SJSA1 (cell line): ENCODE results near the gene PAQR4. TPM values are rescaled to one million over a fixed set of nuclear protein-coding genes. Genes with fewer than 3 reads are reported as not detected.
"Not testable (repeated sequence)": the region's sequence is repeated elsewhere in the genome, so short reads cannot be mapped to it uniquely, and the experiment has no call there.

Experiments
- DNase-seq, 2 experiments: peaks; one replicate each; pipeline ENCODE4 v3.0.0-alpha.2; 2015 to 2020; ENCODE audit warnings: low spot score in 2 of 2, low read depth in 1 of 2
- H3K27ac ChIP-seq: fragments of 250-450 bp; sonication (Bioruptor Pico); 2 replicates; pipeline ENCODE4 v1.5.1; 2020; ENCODE audit warnings: mild to moderate bottlenecking, moderate library complexity
- H3K27me3 ChIP-seq: fragments of 250-450 bp; sonication (Bioruptor Pico); replicated peaks from 2 replicates; pipeline ENCODE4 v1.5.1; 2020; ENCODE audit warnings: mild to moderate bottlenecking, moderate library complexity
- H3K36me3 ChIP-seq: fragments of 250-450 bp; sonication (Bioruptor Pico); 2 replicates; pipeline ENCODE4 v1.5.1; 2020; ENCODE audit warnings: mild to moderate bottlenecking
- H3K4me1 ChIP-seq: fragments of 250-450 bp; sonication (Bioruptor Pico); replicated peaks from 2 replicates; pipeline ENCODE4 v1.6.1; 2021; ENCODE audit warnings: mild to moderate bottlenecking
- H3K4me3 ChIP-seq: fragments of 250-450 bp; sonication (Bioruptor Pico); 2 replicates; pipeline ENCODE4 v1.5.1; 2020; ENCODE audit warnings: mild to moderate bottlenecking
- H3K9me3 ChIP-seq: fragments of 250-450 bp; sonication (Bioruptor Pico); replicated peaks from 2 replicates; pipeline ENCODE4 v1.5.1; 2020; ENCODE audit warnings: mild to moderate bottlenecking
- total RNA-seq: library from RNA; depleted of rRNA; stranded (reverse); fragments of >200 nt; shearing (Covaris generic); gene quantifications from 2 replicates; pipeline ENCODE4 v1.2.3, GENCODE V29; 2014

The PAQR4 gene
- total RNA-seq, 1 experiment from 2014 or later, result 29.9 TPM

DNA sequence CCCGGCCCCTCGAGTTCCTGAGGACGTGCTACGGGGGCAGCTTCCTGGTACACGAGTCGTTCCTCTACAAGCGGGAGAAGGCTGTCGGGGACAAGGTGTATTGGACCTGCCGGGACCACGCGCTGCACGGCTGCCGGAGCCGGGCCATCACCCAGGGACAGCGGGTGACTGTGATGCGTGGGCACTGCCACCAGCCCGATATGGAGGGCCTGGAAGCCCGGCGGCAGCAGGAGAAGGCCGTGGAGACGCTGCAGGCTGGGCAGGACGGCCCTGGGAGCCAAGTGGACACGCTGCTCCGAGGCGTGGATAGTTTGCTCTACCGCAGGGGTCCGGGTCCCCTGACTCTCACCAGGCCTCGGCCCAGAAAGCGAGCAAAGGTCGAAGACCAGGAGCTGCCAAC, 36.0 kb upstream of the PAQR4 start:
- Histone ChIP-seq H3K27me3 (no peaks in the 10 kb centered on the region), H3K9me3 (no peaks in the 10 kb centered on the region), H3K36me3 (peaks cover 16% of the 10 kb centered on the region), H3K4me1 (no peaks in the 10 kb centered on the region), H3K4me3 (no peak overlapping the region), H3K27ac (no peak overlapping the region)
- no peak for DNase-seq

DNA sequence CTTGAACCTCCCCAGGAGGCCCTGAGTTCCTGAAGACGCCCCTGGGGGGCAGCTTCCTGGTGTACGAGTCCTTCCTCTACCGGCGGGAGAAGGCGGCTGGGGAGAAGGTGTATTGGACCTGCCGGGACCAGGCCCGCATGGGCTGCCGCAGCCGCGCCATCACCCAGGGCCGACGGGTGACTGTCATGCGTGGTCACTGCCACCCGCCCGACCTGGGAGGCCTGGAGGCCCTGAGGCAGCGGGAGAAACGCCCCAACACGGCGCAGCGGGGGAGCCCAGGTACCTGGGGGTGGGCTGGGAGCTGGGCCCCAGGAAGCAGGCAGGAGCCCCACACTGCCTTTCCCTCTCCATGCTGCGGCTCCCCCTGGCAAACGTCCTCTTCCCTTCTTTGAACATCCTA, 35.4 kb upstream of the PAQR4 start:
- Histone ChIP-seq H3K27ac (no peak overlapping the region), H3K36me3 (peaks cover 18% of the 10 kb centered on the region), H3K27me3 (no peaks in the 10 kb centered on the region), H3K9me3 (no peaks in the 10 kb centered on the region), H3K4me3 (no peak overlapping the region), H3K4me1 (no peaks in the 10 kb centered on the region)
- no peak for DNase-seq

DNA sequence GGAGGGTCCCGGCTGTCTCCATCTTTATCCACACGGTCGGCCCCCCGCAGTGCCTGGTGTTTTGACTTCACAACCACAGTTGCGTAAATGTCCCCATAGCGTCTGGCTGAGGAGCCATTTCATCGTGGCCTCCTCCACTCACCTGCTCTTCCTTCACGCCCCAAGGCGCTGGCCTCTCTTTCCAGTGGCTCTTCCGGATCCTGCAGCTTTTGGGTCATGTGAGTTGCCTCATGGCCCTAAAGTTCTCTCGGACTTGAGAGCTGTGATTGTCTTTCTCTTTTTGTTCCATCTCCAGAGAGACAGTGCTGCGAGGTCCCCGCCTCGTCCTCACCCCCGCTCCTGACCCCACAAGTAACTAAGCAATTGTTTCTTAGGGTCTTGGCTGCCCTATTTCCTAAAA, 34.7 kb upstream of the PAQR4 start:
- H3K4me3 ChIP-seq, result no peak overlapping the region
- no peak for DNase-seq
- no peaks in the 10 kb centered on the region for H3K4me1 ChIP-seq
- H3K9me3 ChIP-seq, result no peaks in the 10 kb centered on the region
- H3K27ac ChIP-seq, result no peak overlapping the region
- peaks cover 25% of the 10 kb centered on the region for H3K36me3 ChIP-seq
- no peaks in the 10 kb centered on the region for H3K27me3 ChIP-seq

DNA sequence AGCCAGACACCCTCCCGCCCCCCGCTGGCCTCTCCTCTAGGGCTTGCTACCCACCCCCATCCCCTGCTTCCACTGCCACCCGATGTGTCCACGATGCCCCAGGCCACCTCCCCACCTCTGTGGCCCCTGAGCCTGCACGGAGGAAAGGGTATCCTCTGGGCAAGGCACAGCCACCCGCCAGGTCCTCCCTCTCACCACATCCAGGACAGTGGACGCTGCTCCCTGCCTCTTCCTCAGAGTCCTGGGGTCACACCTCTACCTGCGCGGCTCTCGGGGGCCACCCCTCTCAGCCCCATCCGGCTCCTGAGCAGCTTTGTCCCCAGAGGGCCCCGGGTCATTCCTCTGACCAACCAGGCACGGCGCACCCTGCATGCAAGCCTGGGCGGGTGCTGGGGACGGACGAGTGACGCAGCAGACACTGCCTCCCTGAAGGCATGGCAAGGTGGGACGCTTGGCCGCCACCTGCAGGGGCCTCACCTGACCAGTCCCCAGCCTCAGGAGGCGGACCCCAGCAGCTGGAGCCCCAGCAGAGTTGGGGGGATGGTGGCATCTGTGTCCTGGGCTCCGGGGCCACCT, 32.6 kb upstream of the PAQR4 start:
- H3K4me1 ChIP-seq, result no peaks in the 10 kb centered on the region
- no peaks in the 10 kb centered on the region for H3K27me3 ChIP-seq
- no peak overlapping the region for H3K27ac ChIP-seq
- H3K36me3 ChIP-seq, result peaks cover 33% of the 10 kb centered on the region
- H3K4me3 ChIP-seq, result no peak overlapping the region
- no peak for DNase-seq
- H3K9me3 ChIP-seq, result no peaks in the 10 kb centered on the region

DNA sequence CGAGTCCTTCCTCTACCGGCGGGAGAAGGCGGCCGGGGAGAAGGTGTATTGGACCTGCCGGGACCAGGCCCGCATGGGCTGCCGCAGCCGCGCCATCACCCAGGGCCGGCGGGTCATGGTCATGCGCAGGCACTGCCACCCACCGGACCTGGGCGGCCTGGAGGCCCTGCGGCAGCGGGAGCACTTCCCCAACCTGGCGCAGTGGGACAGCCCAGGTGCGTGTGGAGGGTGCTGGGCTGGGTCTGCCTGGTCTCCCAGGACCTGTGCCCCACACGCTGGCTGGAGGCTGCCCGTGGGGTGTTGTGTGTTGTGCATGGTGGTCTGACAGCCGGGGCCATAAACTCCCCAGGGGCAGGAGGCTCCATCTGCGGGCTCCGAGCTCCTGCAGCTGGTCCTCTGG, 32.0 kb upstream of the PAQR4 start:
- Histone ChIP-seq H3K36me3 (peaks cover 33% of the 10 kb centered on the region), H3K4me1 (no peaks in the 10 kb centered on the region), H3K4me3 (no peak overlapping the region), H3K27me3 (no peaks in the 10 kb centered on the region), H3K9me3 (no peaks in the 10 kb centered on the region), H3K27ac (no peak overlapping the region)
- DNase-seq, result no peak

DNA sequence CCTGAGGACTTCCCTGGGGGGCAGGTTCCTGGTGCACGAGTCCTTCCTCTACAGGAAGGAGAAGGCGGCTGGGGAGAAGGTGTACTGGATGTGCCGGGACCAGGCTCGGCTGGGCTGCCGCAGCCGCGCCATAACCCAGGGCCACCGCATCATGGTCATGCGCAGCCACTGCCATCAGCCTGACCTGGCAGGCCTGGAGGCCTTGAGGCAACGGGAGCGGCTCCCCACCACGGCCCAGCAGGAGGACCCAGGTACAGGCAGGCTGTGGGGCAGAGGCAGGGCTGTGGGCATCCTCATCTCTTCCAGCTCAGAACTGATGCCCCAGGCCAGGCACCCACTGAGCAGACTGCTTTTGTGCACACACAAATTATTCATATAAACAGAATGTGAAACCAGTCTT, 30.9 kb upstream of the PAQR4 start:
- H3K27ac ChIP-seq, result no peak overlapping the region
- no peaks in the 10 kb centered on the region for H3K27me3 ChIP-seq
- no peaks in the 10 kb centered on the region for H3K4me1 ChIP-seq
- no peak for DNase-seq
- no peak overlapping the region for H3K4me3 ChIP-seq
- H3K36me3 ChIP-seq, result peaks cover 33% of the 10 kb centered on the region
- no peaks in the 10 kb centered on the region for H3K9me3 ChIP-seq

DNA sequence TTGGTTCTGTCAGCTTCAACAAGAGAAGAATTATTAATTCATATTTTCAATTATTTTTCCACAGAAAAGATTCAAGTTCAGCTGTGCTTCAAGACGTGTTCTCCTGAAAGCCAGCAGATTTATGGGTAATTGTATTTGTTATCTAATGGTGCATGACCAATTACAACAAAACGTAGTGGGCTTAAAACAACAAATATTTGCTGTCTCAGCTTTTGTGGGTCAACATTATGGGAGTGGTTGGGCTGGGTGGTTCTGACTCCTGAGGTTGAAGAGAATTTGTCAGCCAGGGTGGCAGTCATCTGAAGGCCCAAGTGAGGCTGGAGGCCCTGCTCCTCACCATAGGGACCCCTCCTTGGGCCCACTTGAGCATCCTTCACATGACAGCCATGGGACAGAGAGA, 29.2 kb upstream of the PAQR4 start:
- no peak for DNase-seq
- Histone ChIP-seq H3K4me3 (no peak overlapping the region), H3K27ac (no peak overlapping the region), H3K36me3 (peaks cover 33% of the 10 kb centered on the region), H3K9me3 (no peaks in the 10 kb centered on the region), H3K27me3 (no peaks in the 10 kb centered on the region), H3K4me1 (no peaks in the 10 kb centered on the region)

DNA sequence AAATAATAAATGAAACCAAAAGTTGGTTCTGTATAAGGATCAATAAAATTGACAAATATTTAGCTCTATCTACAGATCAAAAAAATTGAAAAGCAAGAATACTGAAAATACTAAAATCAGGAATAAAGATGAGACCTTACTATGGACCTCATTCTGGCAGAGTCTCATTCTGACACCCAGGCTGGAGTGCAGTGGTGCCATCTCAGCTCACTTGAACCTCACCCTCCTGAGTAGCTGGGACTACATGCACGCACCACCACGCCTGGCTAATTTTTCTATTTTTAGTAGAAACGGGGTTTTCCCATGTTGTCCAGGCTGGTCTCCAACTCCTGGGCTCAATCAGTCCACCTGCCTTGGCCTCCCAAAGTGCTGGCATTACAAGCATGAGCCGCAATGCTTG, 27.1 kb upstream of the PAQR4 start:
- Histone ChIP-seq H3K4me1 (no peaks in the 10 kb centered on the region), H3K4me3 (no peak overlapping the region), H3K27me3 (no peaks in the 10 kb centered on the region), H3K27ac (no peak overlapping the region), H3K9me3 (no peaks in the 10 kb centered on the region), H3K36me3 (peaks cover 30% of the 10 kb centered on the region)
- DNase-seq, result no peak

DNA sequence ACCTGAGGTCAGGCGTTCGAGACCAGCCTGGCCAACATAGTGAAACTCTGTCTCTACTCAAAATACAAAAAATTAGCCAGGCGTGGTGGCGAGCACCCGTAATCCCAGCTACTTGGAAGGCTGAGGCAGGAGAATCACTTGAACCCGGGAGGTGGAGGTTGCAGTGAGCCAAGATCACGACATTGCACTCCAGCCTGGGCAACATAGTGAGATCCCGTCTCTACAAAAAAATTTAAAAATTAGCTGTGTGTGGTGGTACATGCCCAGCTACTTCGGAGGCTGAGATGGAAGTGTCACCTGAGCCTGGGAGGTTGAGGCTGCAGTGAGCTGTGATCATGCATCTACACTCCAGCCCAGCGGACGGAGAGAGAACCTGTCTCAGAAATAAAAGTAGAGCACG, 25.4 kb upstream of the PAQR4 start:
- not testable (repeated sequence) for H3K4me3 ChIP-seq, H3K27me3 ChIP-seq, H3K9me3 ChIP-seq, H3K27ac ChIP-seq, H3K4me1 ChIP-seq, DNase-seq
- H3K36me3 ChIP-seq, result peaks cover 22% of the 10 kb centered on the region

DNA sequence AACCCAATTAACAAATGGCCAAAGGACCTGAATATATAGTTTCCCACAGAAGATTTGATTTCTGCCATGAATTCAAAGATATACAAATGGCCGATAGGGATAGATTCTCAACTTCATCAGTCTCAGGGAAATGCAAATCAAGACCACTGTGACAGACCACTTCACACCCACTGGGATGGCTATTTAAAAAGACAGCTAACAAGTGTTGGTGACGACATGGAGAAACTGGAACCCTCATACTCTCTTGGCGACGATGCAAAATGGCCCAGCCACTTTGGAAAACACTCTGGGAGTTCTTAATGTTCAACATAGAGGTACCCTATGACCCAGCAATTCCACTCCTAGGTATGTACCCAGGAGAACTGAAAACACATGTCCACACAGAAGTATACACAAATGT, 22.5 kb upstream of the PAQR4 start:
- DNase-seq, result no peak
- Histone ChIP-seq H3K27ac (no peak overlapping the region), H3K36me3 (no peaks in the 10 kb centered on the region), H3K27me3 (no peaks in the 10 kb centered on the region), H3K4me3 (no peak overlapping the region), H3K9me3 (no peaks in the 10 kb centered on the region), H3K4me1 (no peaks in the 10 kb centered on the region)

DNA sequence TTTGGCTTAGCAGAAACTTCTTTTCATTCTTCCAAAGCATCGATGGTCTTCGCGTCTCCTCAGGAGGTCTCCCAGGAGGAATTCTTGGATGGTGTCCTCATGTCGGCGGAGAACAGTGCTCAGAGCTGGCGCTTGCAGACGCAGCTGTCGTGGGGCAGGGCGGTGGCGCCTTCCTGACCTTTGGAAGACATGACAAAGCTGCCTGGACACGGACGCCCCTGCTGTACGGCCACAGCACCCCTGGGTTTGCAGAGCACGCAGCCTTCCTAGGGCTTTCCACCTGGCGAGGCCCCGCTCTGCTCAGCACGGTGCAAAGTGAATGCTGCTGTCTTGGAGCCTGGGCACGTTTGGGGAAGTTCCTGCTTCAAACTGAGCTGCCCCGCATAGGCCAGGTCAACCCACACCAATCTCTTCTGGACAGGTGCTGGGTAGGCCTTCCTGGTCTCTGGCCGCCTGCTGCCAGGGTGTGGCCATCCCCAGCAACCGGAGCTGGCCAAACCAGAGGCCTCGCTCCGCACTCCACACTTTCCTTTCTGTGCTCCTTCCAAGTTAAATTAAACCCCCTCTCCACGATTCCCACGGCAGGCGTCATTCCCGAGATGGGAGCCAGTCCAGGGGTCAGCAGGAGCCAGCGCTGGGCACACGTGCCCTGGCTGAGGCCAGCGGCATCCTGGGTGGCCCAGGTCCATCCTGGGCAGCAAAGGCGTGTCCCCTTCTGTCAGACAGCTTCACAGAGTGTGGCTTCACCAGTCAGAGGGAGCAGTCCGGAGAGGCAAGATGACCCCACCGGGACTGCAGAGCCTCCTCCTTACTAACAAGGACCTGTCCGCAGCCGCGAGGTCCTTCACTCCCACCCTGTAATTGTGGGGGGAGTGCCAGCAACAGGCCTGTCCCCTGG, 20.1 kb upstream of the PAQR4 start:
- H3K36me3 ChIP-seq, result no peaks in the 10 kb centered on the region
- no peak for DNase-seq
- H3K4me3 ChIP-seq, result no peak overlapping the region
- H3K27ac ChIP-seq, result no peak overlapping the region
- H3K27me3 ChIP-seq, result peaks cover 7% of the 10 kb centered on the region
- H3K4me1 ChIP-seq, result no peaks in the 10 kb centered on the region
- H3K9me3 ChIP-seq, result no peaks in the 10 kb centered on the region

DNA sequence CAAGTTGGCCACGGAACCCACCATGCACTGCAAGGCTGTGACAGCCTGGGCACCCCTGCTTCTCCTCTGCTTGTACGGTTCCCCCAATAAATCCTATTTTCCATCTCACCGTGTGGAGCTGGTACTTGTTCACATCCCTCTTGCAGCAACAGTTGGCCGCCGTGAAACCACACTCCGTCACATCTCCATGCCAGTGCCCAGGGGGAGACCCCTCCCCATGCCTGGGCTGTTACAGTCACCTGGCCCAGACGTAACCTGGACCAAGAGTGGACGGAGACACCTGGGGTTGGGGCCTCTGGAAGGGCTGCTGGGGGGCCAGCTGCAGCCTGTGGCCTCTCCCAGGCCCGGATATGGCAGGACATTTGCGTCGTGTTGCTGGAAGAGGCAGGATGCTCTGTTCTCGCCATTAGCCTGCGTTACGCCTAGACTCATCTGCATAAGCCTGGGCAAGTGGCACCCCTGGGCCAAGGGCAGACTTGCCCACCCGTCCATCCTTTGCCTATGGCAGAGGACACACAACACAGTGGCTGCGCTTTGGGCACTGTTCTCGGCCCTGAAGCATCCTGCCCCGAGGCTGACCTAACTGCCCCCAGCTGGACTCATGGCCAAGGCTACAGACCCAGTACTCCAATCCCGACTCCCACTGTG, 19.3 kb upstream of the PAQR4 start:
- Histone ChIP-seq H3K4me3 (no peak overlapping the region), H3K36me3 (no peaks in the 10 kb centered on the region), H3K4me1 (no peaks in the 10 kb centered on the region), H3K9me3 (no peaks in the 10 kb centered on the region), H3K27me3 (peaks cover 14% of the 10 kb centered on the region), H3K27ac (no peak overlapping the region)
- DNase-seq, result no peak

DNA sequence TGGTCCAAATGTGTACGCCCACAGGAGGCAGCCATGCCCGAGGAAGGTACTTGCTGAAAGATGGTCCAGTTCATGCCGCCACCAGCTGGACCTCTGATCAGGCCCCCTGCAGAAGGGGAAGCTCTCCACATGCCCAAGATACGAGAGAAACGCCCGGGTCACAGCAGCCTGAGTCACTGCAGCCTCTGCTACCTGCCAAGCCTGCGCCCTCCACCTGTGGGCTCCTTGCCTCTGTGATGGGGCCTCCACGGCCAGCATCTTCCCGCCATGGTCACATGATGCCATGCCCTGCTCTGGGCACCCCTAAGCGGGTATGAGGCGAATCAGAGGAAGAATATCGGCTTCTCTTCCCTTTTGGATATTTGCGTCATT, 18.8 kb upstream of the PAQR4 start:
- H3K36me3 ChIP-seq, result no peaks in the 10 kb centered on the region
- no peak for DNase-seq

DNA sequence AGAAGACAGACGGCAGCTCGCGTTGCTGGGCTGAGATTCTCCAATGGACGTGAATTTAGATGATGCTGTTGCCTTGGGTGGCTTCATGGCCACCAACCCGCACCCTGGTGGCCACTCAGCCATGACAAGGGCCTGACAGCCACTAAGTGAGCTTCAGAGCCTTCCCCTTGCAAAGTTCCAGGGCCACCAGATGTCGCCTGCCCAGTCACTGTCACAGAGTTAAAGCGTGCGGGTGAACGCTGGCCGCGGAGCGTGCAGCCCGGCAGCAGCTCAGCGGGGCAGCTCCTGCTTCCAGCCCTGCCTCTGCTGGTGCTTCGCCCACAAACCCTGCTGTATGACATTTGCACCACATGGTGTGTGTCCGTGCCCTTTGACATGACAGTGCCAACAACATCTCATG, 18.4 kb upstream of the PAQR4 start:
- peaks cover 20% of the 10 kb centered on the region for H3K27me3 ChIP-seq
- no peak for DNase-seq
- H3K27ac ChIP-seq, result no peak overlapping the region
- H3K9me3 ChIP-seq, result no peaks in the 10 kb centered on the region
- no peak overlapping the region for H3K4me3 ChIP-seq
- H3K4me1 ChIP-seq, result no peaks in the 10 kb centered on the region
- no peaks in the 10 kb centered on the region for H3K36me3 ChIP-seq

More for the DNA sequence above, 18.8 kb upstream of the PAQR4 start:
- H3K9me3 ChIP-seq, result no peaks in the 10 kb centered on the region
- peaks cover 19% of the 10 kb centered on the region for H3K27me3 ChIP-seq
- no peak overlapping the region for H3K4me3 ChIP-seq
- no peak overlapping the region for H3K27ac ChIP-seq
- no peaks in the 10 kb centered on the region for H3K4me1 ChIP-seq
